Psoas muscle (tissue), 8 donors: ENCODE results near the gene C5. TPM values are rescaled to one million over a fixed set of nuclear protein-coding genes. Genes with fewer than 3 reads are reported as not detected.

Experiments
- ATAC-seq, 4 donors: fragments of 200-7000 bp; cut with Tn5 transposase; one replicate each; pipeline ENCODE4 v1.9.1; 2020; ENCODE audit warnings: moderate library complexity in 3 of 4, mild to moderate bottlenecking in 2 of 4
- DNase-seq, 2 donors: peaks; one replicate each; pipeline ENCODE4 v3.0.0-alpha.2; 2020
- H3K27ac ChIP-seq: fragments of 200-600 bp; one replicate; pipeline ENCODE4 v1.8.0; 2022
- H3K27me3 ChIP-seq, 3 donors: fragments of 200-600 bp in 1 of 3; one replicate each; pipeline versions ENCODE4 v1.6.1 to v1.8.0; 2013 to 2022; ENCODE audit warnings: low read length in 2 of 3, mild to moderate bottlenecking in 2 of 3, moderate library complexity in 1 of 3; ENCODE audit not compliant: insufficient read depth in 3 of 3
- H3K36me3 ChIP-seq, 2 donors: fragments of 200-600 bp in 1 of 2; one replicate each; pipeline versions ENCODE4 v1.6.1 to v1.8.0; 2013 to 2022; ENCODE audit warnings: low read depth in 1 of 2, mild to moderate bottlenecking in 1 of 2, moderate library complexity in 1 of 2; ENCODE audit not compliant: insufficient read depth in 1 of 2
- H3K4me1 ChIP-seq: fragments of 200-600 bp; one replicate; pipeline ENCODE4 v1.8.0; 2022
- H3K4me3 ChIP-seq: fragments of 200-600 bp; one replicate; pipeline ENCODE4 v1.8.0; 2022; ENCODE audit warnings: mild to moderate bottlenecking
- H3K9me3 ChIP-seq: fragments of 200-600 bp; one replicate; pipeline ENCODE4 v1.8.0; 2022
- CTCF ChIP-seq: fragments of 200-600 bp; IDR thresholded peaks from one replicate; pipeline ENCODE4 v1.8.0; 2022; ENCODE audit warnings: antibody characterized with exemption
- WGBS, 3 donors: extraction: QIAGEN DNeasy Blood & Tissue Kit; methylation state at CpG; one replicate each; pipeline versions ENCODE4 v1.1.6 to v1.1.7; 2013; 5-methylcytosine and 5-hydroxymethylcytosine counted together
- intact Hi-C, 2 donors: fragments of 100-400 bp; cut with DNase I; formaldehyde crosslinking; loops; one replicate each; pipeline versions ENCODE4 v1.11.0 to v1.14.2; 2022
- polyA plus RNA-seq, 3 donors: library from polyadenylated mRNA; stranded (reverse); fragments of 200-250 nt; gene quantifications; one replicate each; pipeline ENCODE4 v1.2.3, GENCODE V29; 2013
- total RNA-seq, 4 donors: library from RNA; stranded (reverse); fragmentation: NEBNext Ultra II Directional in 2 of 4; extraction: Animal tissue kit (Norgen Biotek cat#: 25700) in 2 of 4; gene quantifications; one replicate each; pipeline versions ENCODE4 v1.2.1 to v1.2.4, GENCODE V29; 2021 to 2023
- donor health status: healthy with polysubstance abuse.
- donor health status: DM: no; HTN: no; CAD: no; lungs with moderate emphysema.
- donor health status: Bipolar disorder and iron deficiency.
- donor health status: healthy.
- donor health status: DM: yes; HTN: yes; CAD: no.
- donor health status: DM: no; HTN: no; CAD: no.
- donor health status: DM: no; HTN: no; CAD: no.
- donor health status: DM: yes; HTN: yes; CAD: no.

The C5 gene
- total and polyA plus RNA-seq, 7 donors: 0.13 to 1.1 (median 0.39) TPM

- no peaks in the 10 kb centered on the region for H3K27me3 ChIP-seq
- ATAC-seq: no peak
- peaks cover 7% of the 10 kb centered on the region for H3K4me1 ChIP-seq
- intact Hi-C loops: loop anchor here in 1 of 2 donors (5.0 kb wide), 1 partner anchor 53 kb away; no protein-coding TSS in a partner anchor
- no peak for DNase-seq
- H3K4me3 ChIP-seq: no peak overlapping the region
- WGBS, 3 donors: 80 to 89% (median 85%) methylated on average over 11 of the region's 11 CpGs
- H3K9me3 ChIP-seq: no peaks in the 10 kb centered on the region
- TF ChIP-seq CTCF: no peak
- H3K27ac ChIP-seq: no peak overlapping the region
- H3K36me3 ChIP-seq: peaks cover 0 to 11% of the 10 kb centered on the region in 2 donors
These were observed 125.2 kb downstream of the C5 start for GRCh38 chr9:120924698-120925534.

GRCh38 chr9:120923620-120924328 lies 126.3 kb downstream of the C5 start:
- no peak for DNase-seq
- Histone ChIP-seq H3K9me3 (no peaks in the 10 kb centered on the region), H3K36me3 (peaks cover 0 to 11% of the 10 kb centered on the region in 2 donors), H3K4me1 (peaks cover 7% of the 10 kb centered on the region), H3K4me3 (no peak overlapping the region), H3K27ac (no peak overlapping the region), H3K27me3 (no peaks in the 10 kb centered on the region)
- WGBS, 3 donors: 71 to 91% (median 77%) methylated on average over 11 of the region's 11 CpGs
- TF ChIP-seq CTCF: no peak
- ATAC-seq: no peak
- intact Hi-C loops: loop anchor here in 1 of 2 donors (5.0 kb wide), 1 partner anchor 51 kb away; no protein-coding TSS in a partner anchor

- no peak for TF ChIP-seq CTCF
- Histone ChIP-seq H3K4me1 (peaks cover 2% of the 10 kb centered on the region), H3K9me3 (no peaks in the 10 kb centered on the region), H3K27me3 (no peaks in the 10 kb centered on the region), H3K36me3 (peaks cover 0 to 11% of the 10 kb centered on the region in 2 donors), H3K27ac (no peak overlapping the region), H3K4me3 (no peak overlapping the region)
- intact Hi-C loops: loop anchor here in 1 of 2 donors (5.0 kb wide), 1 partner anchor 50 kb away; no protein-coding TSS in a partner anchor
- ATAC-seq (no peak), DNase-seq (no peak)
- WGBS, 3 donors: 70 to 86% (median 81%) methylated on average over 7 of the region's 7 CpGs
These were observed 127.5 kb downstream of the C5 start for GRCh38 chr9:120922404-120923195.

GRCh38 chr9:120921661-120922181 lies 128.4 kb downstream of the C5 start:
- Histone ChIP-seq H3K4me1 (peaks cover 2% of the 10 kb centered on the region), H3K9me3 (no peaks in the 10 kb centered on the region), H3K4me3 (no peak overlapping the region), H3K36me3 (peaks cover 0 to 11% of the 10 kb centered on the region in 2 donors), H3K27me3 (no peaks in the 10 kb centered on the region), H3K27ac (no peak overlapping the region)
- 54 to 64% (median 59%) methylated on average over 8 of the region's 8 CpGs for WGBS, 3 donors
- no peak for DNase-seq
- intact Hi-C loops: loop anchor here in 1 of 2 donors (5.0 kb wide), 1 partner anchor 49 kb away; no protein-coding TSS in a partner anchor
- TF ChIP-seq CTCF: no peak
- ATAC-seq: no peak
